IPS DF 6.9 (cell line): Measurements from ENCODE around the gene DCDC2C.
"Not testable (repeated sequence)": the region's sequence is repeated elsewhere in the genome, so short reads cannot be mapped to it uniquely, and the experiment has no call there.

Experiments
- DNase-seq: peaks from one replicate; pipeline ENCODE4 v3.0.0-alpha.2; 2013; ENCODE audit warnings: low read depth, low spot score
- H3K27ac ChIP-seq: one replicate; pipeline ENCODE4 v1.5.1; 2013; ENCODE audit warnings: low read length, control low read depth
- H3K27me3 ChIP-seq: 2 replicates; pipeline ENCODE4 v1.6.1; 2013; ENCODE audit warnings: mild to moderate bottlenecking, low read length; ENCODE audit not compliant: control insufficient read depth, insufficient read depth
- H3K36me3 ChIP-seq: 2 replicates; pipeline ENCODE4 v1.6.1; 2013; ENCODE audit warnings: low read length; ENCODE audit not compliant: control insufficient read depth, insufficient read depth
- H3K4me1 ChIP-seq: 2 replicates; pipeline ENCODE4 v1.6.1; 2013; ENCODE audit warnings: low read length; ENCODE audit not compliant: control insufficient read depth, insufficient read depth
- H3K4me3 ChIP-seq: 2 replicates; pipeline ENCODE4 v1.5.1; 2013; ENCODE audit warnings: mild to moderate bottlenecking, low read length
- H3K9me3 ChIP-seq: 2 replicates; pipeline ENCODE4 v1.6.1; 2013; ENCODE audit warnings: low read length, inconsistent platforms; ENCODE audit not compliant: control insufficient read depth, insufficient read depth
- WGBS: extraction: QIAGEN DNeasy Blood & Tissue Kit; methylation state at CpG from one replicate; pipeline ENCODE4 v1.1.7; 2013; ENCODE audit warnings: mixed read lengths, missing lambda C conversion rate; ENCODE audit not compliant: insufficient read length, insufficient coverage; 5-methylcytosine and 5-hydroxymethylcytosine counted together

DCDC2C gene

GRCh38 chr2:3703236-3703756 lies at the start of gene DCDC2C:
DCDC2C (plus strand) TSS chr2:3703575; CDS start chr2:3703752, 177 bp downstream.
- Histone ChIP-seq H3K4me3 (peak within 1 kb of the TSS; percentile 47; the same call in 1 of the 2 replicates), H3K36me3 (no peaks in the 10 kb centered on the region; the same call in 1 of the 2 replicates), H3K27me3 (peaks cover 3% of the 10 kb centered on the region; the same call in 1 of the 2 replicates), H3K9me3 (no peaks in the 10 kb centered on the region), H3K27ac (no peak within 1 kb of the TSS), H3K4me1 (peaks cover 6% of the 10 kb centered on the region)
- no CpG with 5 or more reads among the region's 60 CpGs for WGBS
- DNase-seq: no peak

GRCh38 chr2:3654011-3654410 lies 49.4 kb upstream of the DCDC2C start:
- Histone ChIP-seq H3K36me3 (no peaks in the 10 kb centered on the region), H3K4me1 (peaks cover 6% of the 10 kb centered on the region), H3K27ac (no peak overlapping the region), H3K27me3 (no peaks in the 10 kb centered on the region), H3K9me3 (no peaks in the 10 kb centered on the region), H3K4me3 (no peak overlapping the region)
- DNase-seq: no peak
- no CpG with 5 or more reads among the region's 10 CpGs for WGBS

GRCh38 chr2:3654531-3655225 lies 48.7 kb upstream of the DCDC2C start:
- Histone ChIP-seq H3K4me1 (peaks cover 6% of the 10 kb centered on the region), H3K36me3 (no peaks in the 10 kb centered on the region), H3K27ac (no peak overlapping the region), H3K9me3 (no peaks in the 10 kb centered on the region), H3K27me3 (no peaks in the 10 kb centered on the region), H3K4me3 (no peak overlapping the region)
- WGBS: no CpG with 5 or more reads among the region's 21 CpGs
- no peak for DNase-seq

DNA sequence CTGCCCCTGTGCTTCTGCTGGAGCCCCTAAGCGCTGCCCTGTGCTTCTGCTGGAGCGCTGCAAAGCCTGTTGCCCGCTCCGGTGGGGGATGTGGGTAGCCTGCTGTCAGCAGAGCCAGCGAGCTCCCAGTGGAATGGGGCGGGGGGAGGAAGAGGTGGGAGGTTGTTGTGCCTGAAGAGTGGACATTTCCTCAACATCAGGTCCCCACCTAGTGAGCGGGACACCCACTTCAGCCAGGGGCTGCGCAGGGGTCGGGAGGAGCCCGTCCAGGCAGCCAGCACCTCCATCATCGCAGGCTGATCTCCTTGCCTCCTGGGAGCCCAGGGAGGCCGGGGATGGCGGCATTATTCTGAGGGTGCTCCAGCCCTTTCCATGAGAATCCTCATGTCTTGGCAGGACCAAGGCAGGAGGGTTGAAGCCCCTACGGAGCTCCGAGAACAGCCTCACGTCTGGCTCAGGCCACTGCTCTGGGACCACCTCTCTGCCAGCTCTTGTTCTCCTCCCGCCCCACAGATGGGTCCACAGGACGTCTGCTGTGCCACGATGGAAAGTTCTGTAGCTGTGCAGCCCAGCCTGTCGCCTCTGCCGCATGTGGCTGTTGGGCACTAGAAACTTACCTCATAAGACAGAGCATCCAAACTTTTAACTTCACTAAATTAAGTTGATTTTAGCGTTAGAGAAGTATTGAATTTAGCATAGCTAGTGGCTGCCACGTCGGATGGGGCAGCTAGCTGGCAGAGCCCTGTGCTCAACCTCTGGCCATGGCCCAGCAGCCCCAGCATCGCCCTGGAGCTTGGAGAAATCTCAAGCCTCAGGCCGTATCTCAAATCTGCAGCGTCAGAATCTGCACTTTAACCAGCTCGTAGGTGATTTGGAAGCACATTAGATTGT lies 47.3 kb upstream of the DCDC2C start:
- Histone ChIP-seq H3K4me3 (no peak overlapping the region), H3K36me3 (no peaks in the 10 kb centered on the region), H3K27ac (no peak overlapping the region), H3K27me3 (no peaks in the 10 kb centered on the region), H3K9me3 (no peaks in the 10 kb centered on the region), H3K4me1 (peaks cover 6% of the 10 kb centered on the region)
- no peak for DNase-seq
- no CpG with 5 or more reads among the region's 28 CpGs for WGBS

DNA sequence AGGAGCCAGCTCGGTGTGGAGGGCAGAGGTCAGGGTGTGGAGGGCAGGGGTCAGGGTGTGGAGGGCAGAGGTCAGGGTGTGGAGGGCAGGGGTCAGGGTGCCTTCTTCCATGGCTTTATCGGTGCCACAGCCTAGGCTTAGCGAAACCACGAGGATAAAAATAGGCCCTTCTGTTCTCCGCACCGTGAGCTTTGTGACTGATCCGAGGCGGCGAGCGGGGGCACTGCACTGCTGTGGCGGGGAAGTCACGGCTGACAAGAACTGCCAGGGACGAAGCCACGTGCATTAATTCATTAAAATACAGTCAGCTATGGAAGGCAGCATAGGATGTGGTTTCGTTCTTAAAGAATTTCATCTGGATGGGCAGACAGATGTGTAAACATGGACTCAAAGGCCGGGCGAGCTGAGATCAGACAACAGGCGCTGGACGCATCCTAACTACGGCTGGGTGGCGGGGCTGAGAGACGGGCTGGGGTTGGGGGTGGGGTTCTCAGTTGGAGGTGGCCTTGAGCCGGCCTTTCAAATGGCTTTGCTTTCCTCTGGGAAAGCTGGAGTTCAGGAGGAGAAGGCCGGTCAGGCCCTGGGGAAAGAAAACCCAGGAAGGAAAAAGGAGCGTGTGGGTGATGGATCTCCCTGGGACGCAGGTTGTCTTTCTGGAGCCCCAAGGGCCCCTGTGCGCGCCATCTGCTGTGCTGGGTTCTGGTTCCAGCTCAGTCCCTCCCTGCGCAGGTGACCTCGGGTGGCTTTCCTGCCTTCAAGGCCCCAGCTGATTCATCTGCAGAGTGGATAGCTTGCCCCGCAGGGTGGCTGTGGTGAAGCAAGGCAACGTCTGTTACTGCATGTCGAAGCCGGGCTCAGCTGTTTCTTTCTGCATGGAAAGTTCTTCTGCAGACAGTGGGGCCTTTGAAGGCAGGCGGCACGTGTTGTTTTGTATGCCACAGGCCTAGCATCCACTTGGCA lies 46.3 kb upstream of the DCDC2C start:
- no CpG with 5 or more reads among the region's 36 CpGs for WGBS
- H3K27ac ChIP-seq: no peak overlapping the region
- no peak for DNase-seq

DNA sequence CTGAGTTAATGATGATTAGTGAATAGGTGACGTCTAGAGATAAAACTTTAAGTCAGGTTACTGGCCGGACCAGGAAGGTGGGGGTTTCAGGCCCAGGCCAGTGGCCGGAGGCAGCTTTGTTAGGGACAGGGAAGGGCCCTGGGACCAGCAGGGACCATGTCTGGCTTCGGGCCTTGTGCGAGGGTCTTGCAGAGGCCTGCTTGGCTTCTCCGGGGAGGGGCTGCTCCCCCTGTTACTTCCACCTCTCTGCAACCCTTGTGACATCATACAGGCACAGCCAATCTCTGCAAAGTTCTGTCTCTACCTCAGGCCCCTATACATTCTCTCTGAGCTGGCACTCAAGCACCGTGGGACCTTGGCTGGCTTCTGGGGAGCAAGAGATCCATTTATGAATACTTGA lies 45.5 kb upstream of the DCDC2C start, which contains the start of gene ALLC:
TSS of gene ALLC (plus strand) at position 320 of the 400 bp plus-strand sequence. CDS start 12,958 bp downstream, outside the sequence.
- Histone ChIP-seq H3K4me3 (no peak within 1 kb of the TSS), H3K9me3 (no peaks in the 10 kb centered on the region), H3K27me3 (no peaks in the 10 kb centered on the region), H3K4me1 (peaks cover 2% of the 10 kb centered on the region), H3K36me3 (no peaks in the 10 kb centered on the region), H3K27ac (no peak within 1 kb of the TSS)
- no peak for DNase-seq
- WGBS: no CpG with 5 or more reads among the region's 7 CpGs

More for the DNA sequence above, 46.3 kb upstream of the DCDC2C start:
- Histone ChIP-seq H3K4me1 (peaks cover 4% of the 10 kb centered on the region), H3K27me3 (no peaks in the 10 kb centered on the region), H3K4me3 (no peak overlapping the region), H3K36me3 (no peaks in the 10 kb centered on the region), H3K9me3 (no peaks in the 10 kb centered on the region)

GRCh38 chr2:3659447-3660432 lies 43.6 kb upstream of the DCDC2C start:
- DNase-seq: no peak
- no peaks in the 10 kb centered on the region; the same call in 1 of the 2 replicates for H3K27me3 ChIP-seq
- H3K4me1 ChIP-seq: peaks cover 2% of the 10 kb centered on the region
- WGBS: no CpG with 5 or more reads among the region's 26 CpGs
- H3K27ac ChIP-seq: no peak overlapping the region
- H3K4me3 ChIP-seq: no peak overlapping the region
- H3K36me3 ChIP-seq: no peaks in the 10 kb centered on the region
- H3K9me3 ChIP-seq: no peaks in the 10 kb centered on the region

GRCh38 chr2:3660640-3661039 lies 42.7 kb upstream of the DCDC2C start:
- not testable (repeated sequence) for H3K27me3 ChIP-seq, H3K4me1 ChIP-seq, H3K4me3 ChIP-seq, H3K27ac ChIP-seq, H3K36me3 ChIP-seq, H3K9me3 ChIP-seq, DNase-seq
- WGBS: no CpG with 5 or more reads among the region's 7 CpGs

- DNase-seq: no peak
- Histone ChIP-seq H3K4me1 (peaks cover 2% of the 10 kb centered on the region), H3K27ac (no peak overlapping the region), H3K4me3 (no peak overlapping the region), H3K36me3 (no peaks in the 10 kb centered on the region), H3K9me3 (no peaks in the 10 kb centered on the region), H3K27me3 (no peaks in the 10 kb centered on the region; the same call in 1 of the 2 replicates)
- no CpG with 5 or more reads among the region's 3 CpGs for WGBS
Measured at GRCh38 chr2:3661149-3661660, 42.2 kb upstream of the DCDC2C start.
